HG02678 (cell line): ENCODE data around the gene NAPB.

Source experiments
- ATAC-seq: cut with Tn5 transposase; IDR thresholded peaks from one replicate; pipeline ENCODE4 v1.9.1; 2021; ENCODE audit warnings: mild to moderate bottlenecking, moderate library complexity; ENCODE audit not compliant: unreplicated experiment

NAPB gene

GRCh38 chr20:23407781-23408464 is 13.4 kb downstream of the NAPB start:
- ATAC-seq = peak; percentile 84

- ATAC-seq = no peak
These were observed 14.4 kb downstream of the NAPB start for GRCh38 chr20:23406880-23407279.

- no peak for ATAC-seq
These were observed 17.1 kb downstream of the NAPB start for GRCh38 chr20:23404196-23404595.

- ATAC-seq = no peak
These were observed 17.5 kb downstream of the NAPB start for GRCh38 chr20:23403751-23404150.

GRCh38 chr20:23401051-23401450 is 20.2 kb downstream of the NAPB start:
- no peak for ATAC-seq

- ATAC-seq = no peak
These were observed 21.6 kb downstream of the NAPB start for GRCh38 chr20:23399568-23400241.

- ATAC-seq = no peak
These were observed 23.3 kb downstream of the NAPB start for GRCh38 chr20:23397961-23398360.

- ATAC-seq = no peak
These were observed 24.2 kb downstream of the NAPB start for GRCh38 chr20:23396950-23397627.

- no peak for ATAC-seq
These were observed 27.1 kb downstream of the NAPB start for GRCh38 chr20:23393996-23394775.

- ATAC-seq = no peak
These were observed 29.5 kb downstream of the NAPB start for GRCh38 chr20:23391707-23392310.

- no peak for ATAC-seq
These were observed 31.1 kb downstream of the NAPB start for GRCh38 chr20:23390091-23390774.

GRCh38 chr20:23387118-23387443 is 34.2 kb downstream of the NAPB start:
- no peak for ATAC-seq

GRCh38 chr20:23386304-23387117 is 34.8 kb downstream of the NAPB start:
- no peak for ATAC-seq

GRCh38 chr20:23381876-23382275 is 39.4 kb downstream of the NAPB start:
- no peak for ATAC-seq

- no peak for ATAC-seq
These were observed 41.5 kb downstream of the NAPB start for GRCh38 chr20:23379772-23380171.

GRCh38 chr20:23375827-23376226 is 45.5 kb downstream of the NAPB start:
- no peak for ATAC-seq

- ATAC-seq = no peak
These were observed 46.8 kb downstream of the NAPB start for GRCh38 chr20:23374441-23374840.

GRCh38 chr20:23371496-23371895 is 49.8 kb downstream of the NAPB start:
- no peak for ATAC-seq

- ATAC-seq = no peak
These were observed 50.4 kb downstream of the NAPB start for GRCh38 chr20:23370873-23371272.

- no peak for ATAC-seq
These were observed 51.0 kb downstream of the NAPB start for GRCh38 chr20:23370274-23370673.
